K562 (cell line): ENCODE data around the gene RHBDD1. TPM values are rescaled to one million over a fixed set of nuclear protein-coding genes. Genes with fewer than 3 reads are reported as not detected.

ENCODE experiments used
- CBFA2T2 ChIP-seq: fragments of 450-650 bp; conservative IDR thresholded peaks from 2 replicates; pipeline ENCODE4 v1.6.1; 2017; ENCODE audit warnings: mild to moderate bottlenecking
- CBX1 ChIP-seq: sonication (generic); IDR thresholded peaks from 2 replicates; pipeline ENCODE4 v1.6.1; 2016; ENCODE audit warnings: antibody characterized with exemption, low read depth, mild to moderate bottlenecking
- CBX8 ChIP-seq: fragments of 200-600 bp; sonication (generic); IDR thresholded peaks from 2 replicates; pipeline ENCODE4 v1.6.1; 2012; ENCODE audit warnings: borderline replicate concordance, mixed run types, low read depth, mild to moderate bottlenecking, moderate library complexity, mixed read lengths, low read length, control low read depth, inconsistent platforms; ENCODE audit not compliant: poor library complexity, severe bottlenecking; ENCODE audit errors: extremely low read depth
- CREB3L1 ChIP-seq: fragments of 450-650 bp; IDR thresholded peaks from 2 replicates; pipeline ENCODE4 v1.6.1; 2014; ENCODE audit warnings: low read depth, mild to moderate bottlenecking, moderate library complexity, borderline replicate concordance
- DPF2 ChIP-seq: fragments of 450-650 bp; IDR thresholded peaks from 2 replicates; pipeline ENCODE4 v1.6.1; 2016
- ELF1 ChIP-seq: fragments of 200-800 bp; sonication (Bioruptor generic); IDR thresholded peaks from 2 replicates; pipeline ENCODE4 v1.6.1; 2016; ENCODE audit warnings: missing genetic modification characterization, missing compliant biosample characterization
- HCFC1 ChIP-seq: IDR thresholded peaks from 2 replicates; pipeline ENCODE4 v1.6.1; 2012; ENCODE audit warnings: low read depth, low read length, improper control_type of control experiment
- KDM4B ChIP-seq, 2 experiments: fragments of 450-650 bp in 1 of 2; sonication (generic) in 1 of 2; IDR thresholded peaks; 2 replicates each; pipeline ENCODE4 v1.6.1; 2016 to 2017; ENCODE audit warnings: borderline replicate concordance in 2 of 2, antibody characterized with exemption in 1 of 2, low read depth in 1 of 2, mild to moderate bottlenecking in 1 of 2
- KLF6 ChIP-seq: fragments of 250-450 bp; sonication (Bioruptor Pico); IDR thresholded peaks from 2 replicates; pipeline ENCODE4 v1.4.0; 2020; ENCODE audit warnings: mild to moderate bottlenecking, moderate library complexity, borderline replicate concordance
- MCM5 ChIP-seq: fragments of 450-650 bp; IDR thresholded peaks from 2 replicates; pipeline ENCODE4 v1.6.1; 2016; ENCODE audit warnings: low read depth
- SIN3A ChIP-seq, 2 experiments: fragments of 150-350 bp in 1 of 2; IDR thresholded peaks; 2 replicates each; pipeline ENCODE4 v1.6.1; 2011 to 2016; ENCODE audit warnings: borderline replicate concordance in 2 of 2, low read depth in 2 of 2, low read length in 2 of 2, mild to moderate bottlenecking in 2 of 2, moderate library complexity in 2 of 2; ENCODE audit not compliant: control insufficient read depth in 1 of 2
- SMAD3 ChIP-seq: fragments of 450-650 bp; formaldehyde crosslinking; conservative IDR thresholded peaks from 2 replicates; pipeline ENCODE4 v1.4.0; 2020; ENCODE audit warnings: mild to moderate bottlenecking
- SNIP1 ChIP-seq: fragments of 450-650 bp; IDR thresholded peaks from 2 replicates; pipeline ENCODE4 v1.7.1; 2017; ENCODE audit warnings: low read depth, mild to moderate bottlenecking
- TAL1 ChIP-seq: fragments of 450-650 bp; IDR thresholded peaks from 2 replicates; pipeline ENCODE4 v1.6.1; 2016; ENCODE audit warnings: mild to moderate bottlenecking
- TEAD2 ChIP-seq: fragments of 450-650 bp; IDR thresholded peaks from 2 replicates; pipeline ENCODE4 v1.6.1; 2016; ENCODE audit warnings: missing genetic modification characterization, control low read depth, missing compliant biosample characterization
- ZBTB34 ChIP-seq: fragments of 250-450 bp; sonication (Bioruptor Pico); IDR thresholded peaks from 2 replicates; pipeline ENCODE4 v1.8.0; 2021; ENCODE audit warnings: mild to moderate bottlenecking, moderate library complexity
- ZC3H11A ChIP-seq: IDR thresholded peaks from 2 replicates; pipeline ENCODE4 v1.6.1; 2012; ENCODE audit warnings: low read depth, low read length, improper control_type of control experiment
- ZNF23 ChIP-seq: fragments of 250-450 bp; sonication (Bioruptor Pico); IDR thresholded peaks from 2 replicates; pipeline ENCODE4 v1.4.0; 2020; ENCODE audit warnings: mild to moderate bottlenecking
- ZNF347 ChIP-seq: fragments of 450-650 bp; formaldehyde crosslinking; IDR thresholded peaks from 2 replicates; pipeline ENCODE4 v1.4.0; 2020; ENCODE audit warnings: low read depth, mild to moderate bottlenecking, moderate library complexity
- ZNF445 ChIP-seq: fragments of 250-450 bp; sonication (Bioruptor Pico); IDR thresholded peaks from 2 replicates; pipeline ENCODE4 v1.4.0; 2020; ENCODE audit warnings: low read depth, mild to moderate bottlenecking, moderate library complexity
- ZNF592 ChIP-seq: fragments of 450-650 bp; IDR thresholded peaks from 2 replicates; pipeline ENCODE4 v1.6.1; 2017; ENCODE audit warnings: antibody characterized with exemption, mild to moderate bottlenecking
- ZNF780A ChIP-seq: fragments of 250-450 bp; sonication (Bioruptor Pico); IDR thresholded peaks from 2 replicates; pipeline ENCODE4 v1.5.0; 2021; ENCODE audit warnings: mild to moderate bottlenecking
- polyA plus RNA-seq, 8 experiments: library from polyadenylated mRNA; depleted of rRNA in 4 of 8; stranded (reverse) in 5 of 8; unstranded in 3 of 8; fragments of >200 nt; fragmentation: Nextera tagmentation in 2 of 8; fragmentation: Illumina TruSeq in 1 of 8; extraction: Ambion mirVana in 2 of 8; extraction: Trizol in 1 of 8; gene quantifications; 2 replicates each; pipeline versions ENCODE4 v1.2.1 to v1.2.3, GENCODE V29; 2011 to 2014; ENCODE audit warnings: inconsistent platforms in 1 of 8, missing spikeins in 1 of 8
- total RNA-seq, 7 experiments: library from RNA; depleted of rRNA in 6 of 7; stranded (reverse); fragments of >200 nt in 6 of 7; fragmentation: Illumina TruSeq in 2 of 7; extraction: Trizol in 2 of 7; gene quantifications; 2 replicates each; pipeline versions ENCODE4 v1.2.1 to v1.2.3, GENCODE V29; 2011 to 2021; ENCODE audit warnings: low replicate concordance in 1 of 7

Gene RHBDD1
- total and polyA plus RNA-seq, 9 of the 15 experiments (the other 6 are each of a cell fraction or from before 2014, with no cell fraction given) = 4.8 to 34.8 (median 15.6) TPM

- TF ChIP-seq CREB3L1 (no peak; the same call in 1 of the 2 replicates), SNIP1 (no peak), CBX1 (peak; percentile 15; the same call in 1 of the 2 replicates), ZNF23 (CRISPR knock-in tag) (no peak), KDM4B (IDR thresholded peaks at IDR 0.05; ENCODE audit: borderline replicate concordance in 2 of 2, low read depth in 1 of 2) (no peak), KLF6 (CRISPR knock-in tag) (no peak), ZNF592 (peak; percentile 64; the same call in 1 of the 2 replicates), ZNF780A (no peak), ELF1 (peak; percentile 63), ZNF445 (CRISPR knock-in tag) (no peak), CBFA2T2 (no peak), HCFC1 (no peak), CBX8 (no peak), ZBTB34 (CRISPR knock-in tag) (no peak), DPF2 (no peak), TAL1 (no peak), ZC3H11A (no peak), TEAD2 (tag) (no peak), ZNF347 (CRISPR knock-in tag) (no peak), SIN3A (IDR thresholded peaks at IDR 0.05; ENCODE audit: borderline replicate concordance in 2 of 2, control insufficient read depth in 1 of 2, low read depth in 2 of 2, low read length in 2 of 2) (peak; percentile 47 to 53; a peak in 2 of 4 replicates), MCM5 (no peak), SMAD3 (CRISPR knock-in tag) (no peak)
Observed at GRCh38 chr2:226835796-226836547, at the start of gene RHBDD1 (continued).
